ENCODE measurements around the gene RDM1. TPM values are rescaled to one million over a fixed set of nuclear protein-coding genes. Genes with fewer than 3 reads are reported as not detected.
A peak's percentile ranks its signal among the peaks of the same experiment; 100 is the strongest.

RDM1 gene
- total RNA-seq, 1 experiment from 2014 or later, result 11.7 TPM

DNA sequence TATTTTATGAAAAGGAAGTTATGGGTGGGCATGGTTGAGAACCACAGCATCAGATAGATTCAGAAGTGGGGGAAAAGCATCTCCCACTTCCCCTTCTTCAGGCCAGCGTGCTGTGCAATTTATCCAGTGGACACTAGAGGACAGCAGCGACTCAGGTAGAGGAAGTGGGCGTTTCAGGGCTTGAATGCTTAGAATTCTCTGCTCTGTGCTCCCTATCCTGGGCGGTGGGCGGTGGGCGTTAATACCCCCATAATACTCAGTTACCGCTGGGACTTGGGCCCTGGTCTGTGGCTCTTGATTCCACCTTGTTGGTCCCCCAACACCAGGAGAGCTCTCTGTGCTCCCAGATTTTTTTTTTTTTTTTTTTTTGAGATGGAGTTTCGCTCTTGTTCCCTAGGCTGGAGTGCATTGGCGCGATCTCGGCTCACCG, 16.6 kb upstream of the RDM1 start:
- 0 out of 2 replicates have a peak overlapping the region, but pooled peaks have one; percentile 19 for H3K9ac ChIP-seq (ENCODE audit: low read length)
- no peak for TF ChIP-seq CEBPB (IDR thresholded peaks at IDR 0.05; ENCODE audit: low read depth)
- TF ChIP-seq SIN3A (IDR thresholded peaks at IDR 0.05; ENCODE audit: low read depth), result no peak
- TF ChIP-seq FOSL1 (IDR thresholded peaks at IDR 0.05; ENCODE audit: low read depth), result no peak
- TF ChIP-seq, protein P1, sequence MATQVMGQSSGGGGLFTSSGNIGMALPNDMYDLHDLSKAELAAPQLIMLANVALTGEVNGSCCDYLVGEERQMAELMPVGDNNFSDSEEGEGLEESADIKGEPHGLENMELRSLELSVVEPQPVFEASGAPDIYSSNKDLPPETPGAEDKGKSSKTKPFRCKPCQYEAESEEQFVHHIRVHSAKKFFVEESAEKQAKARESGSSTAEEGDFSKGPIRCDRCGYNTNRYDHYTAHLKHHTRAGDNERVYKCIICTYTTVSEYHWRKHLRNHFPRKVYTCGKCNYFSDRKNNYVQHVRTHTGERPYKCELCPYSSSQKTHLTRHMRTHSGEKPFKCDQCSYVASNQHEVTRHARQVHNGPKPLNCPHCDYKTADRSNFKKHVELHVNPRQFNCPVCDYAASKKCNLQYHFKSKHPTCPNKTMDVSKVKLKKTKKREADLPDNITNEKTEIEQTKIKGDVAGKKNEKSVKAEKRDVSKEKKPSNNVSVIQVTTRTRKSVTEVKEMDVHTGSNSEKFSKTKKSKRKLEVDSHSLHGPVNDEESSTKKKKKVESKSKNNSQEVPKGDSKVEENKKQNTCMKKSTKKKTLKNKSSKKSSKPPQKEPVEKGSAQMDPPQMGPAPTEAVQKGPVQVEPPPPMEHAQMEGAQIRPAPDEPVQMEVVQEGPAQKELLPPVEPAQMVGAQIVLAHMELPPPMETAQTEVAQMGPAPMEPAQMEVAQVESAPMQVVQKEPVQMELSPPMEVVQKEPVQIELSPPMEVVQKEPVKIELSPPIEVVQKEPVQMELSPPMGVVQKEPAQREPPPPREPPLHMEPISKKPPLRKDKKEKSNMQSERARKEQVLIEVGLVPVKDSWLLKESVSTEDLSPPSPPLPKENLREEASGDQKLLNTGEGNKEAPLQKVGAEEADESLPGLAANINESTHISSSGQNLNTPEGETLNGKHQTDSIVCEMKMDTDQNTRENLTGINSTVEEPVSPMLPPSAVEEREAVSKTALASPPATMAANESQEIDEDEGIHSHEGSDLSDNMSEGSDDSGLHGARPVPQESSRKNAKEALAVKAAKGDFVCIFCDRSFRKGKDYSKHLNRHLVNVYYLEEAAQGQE (IDR thresholded peaks at IDR 0.05; ENCODE audit: low read depth), result no peak
- TF ChIP-seq, protein P2, sequence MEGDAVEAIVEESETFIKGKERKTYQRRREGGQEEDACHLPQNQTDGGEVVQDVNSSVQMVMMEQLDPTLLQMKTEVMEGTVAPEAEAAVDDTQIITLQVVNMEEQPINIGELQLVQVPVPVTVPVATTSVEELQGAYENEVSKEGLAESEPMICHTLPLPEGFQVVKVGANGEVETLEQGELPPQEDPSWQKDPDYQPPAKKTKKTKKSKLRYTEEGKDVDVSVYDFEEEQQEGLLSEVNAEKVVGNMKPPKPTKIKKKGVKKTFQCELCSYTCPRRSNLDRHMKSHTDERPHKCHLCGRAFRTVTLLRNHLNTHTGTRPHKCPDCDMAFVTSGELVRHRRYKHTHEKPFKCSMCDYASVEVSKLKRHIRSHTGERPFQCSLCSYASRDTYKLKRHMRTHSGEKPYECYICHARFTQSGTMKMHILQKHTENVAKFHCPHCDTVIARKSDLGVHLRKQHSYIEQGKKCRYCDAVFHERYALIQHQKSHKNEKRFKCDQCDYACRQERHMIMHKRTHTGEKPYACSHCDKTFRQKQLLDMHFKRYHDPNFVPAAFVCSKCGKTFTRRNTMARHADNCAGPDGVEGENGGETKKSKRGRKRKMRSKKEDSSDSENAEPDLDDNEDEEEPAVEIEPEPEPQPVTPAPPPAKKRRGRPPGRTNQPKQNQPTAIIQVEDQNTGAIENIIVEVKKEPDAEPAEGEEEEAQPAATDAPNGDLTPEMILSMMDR (IDR thresholded peaks at IDR 0.05 in 2 of 3, conservative IDR thresholded peaks at IDR 0.05 in 1 of 3; ENCODE audit: borderline replicate concordance in 1 of 3, insufficient read depth in 1 of 3, low read depth in 2 of 3, low read length in 2 of 3), result peak; percentile 49 to 86 (median 74); a peak in 5 of 6 replicates
- TF ChIP-seq ELF1 (IDR thresholded peaks at IDR 0.05; ENCODE audit: borderline replicate concordance, low read depth), result peak; percentile 35; the same call in 1 of the 2 replicates
- TF ChIP-seq, protein P3, sequence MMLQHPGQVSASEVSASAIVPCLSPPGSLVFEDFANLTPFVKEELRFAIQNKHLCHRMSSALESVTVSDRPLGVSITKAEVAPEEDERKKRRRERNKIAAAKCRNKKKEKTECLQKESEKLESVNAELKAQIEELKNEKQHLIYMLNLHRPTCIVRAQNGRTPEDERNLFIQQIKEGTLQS (IDR thresholded peaks at IDR 0.05), result no peak
- peak; percentile 50; the same call in 1 of the 2 replicates for TF ChIP-seq EGR1 (IDR thresholded peaks at IDR 0.05; ENCODE audit: low read depth)
- TF ChIP-seq EZH2phosphoT487 (IDR thresholded peaks at IDR 0.05; ENCODE audit: borderline replicate concordance), result no peak
- TF ChIP-seq ZFX (IDR thresholded peaks at IDR 0.05), result no peak
- TF ChIP-seq POLR2AphosphoS5 (IDR thresholded peaks at IDR 0.05; ENCODE audit: low read depth, low read length), result no peak
- TF ChIP-seq SRF (IDR thresholded peaks at IDR 0.05; ENCODE audit: low read depth), result no peak
- peak; percentile 76 for TF ChIP-seq RAD21 (IDR thresholded peaks at IDR 0.05; ENCODE audit: low read depth)
- no peak for TF ChIP-seq TCF7L2 (IDR thresholded peaks at IDR 0.05; ENCODE audit: borderline replicate concordance, extremely low read depth, insufficient read depth, insufficient read length)
- TF ChIP-seq POLR2A (IDR thresholded peaks at IDR 0.05; ENCODE audit: borderline replicate concordance, extremely low read depth, insufficient read depth, insufficient read length), result no peak

More for the DNA sequence above, 16.6 kb upstream of the RDM1 start:
- intact Hi-C loops (cut with micrococcal nuclease), result no loop called here
- ChIA-PET CTCF (interaction anchor here (1.1 to 2.7 kb wide), 2 partner anchors 13 to 202 kb away, joined by 3 to 15 read pairs; no protein-coding TSS in a partner anchor), RAD21 (ENCODE audit: low non-redundant PET in 1 of 2, low total read pairs in 2 of 2, uncharacterized antibody in 2 of 2, unreplicated experiment in 2 of 2) (no interaction called here), POLR2A (no interaction called here)
- Histone ChIP-seq H3K9me3 (ENCODE audit: control insufficient read depth in 1 of 2, insufficient read depth in 1 of 2, low read depth in 1 of 2, low read length in 2 of 2) (no peaks in the 10 kb centered on the region), H3K4me3 (replicated peaks in 1 of 2; ENCODE audit: low read depth in 1 of 2, low read length in 2 of 2) (peak overlapping the region; percentile 34 to 49), H3K79me2 (ENCODE audit: insufficient read depth, low read length) (no peaks in the 10 kb centered on the region), H3K27me3 (ENCODE audit: insufficient read depth, low read length) (no peaks in the 10 kb centered on the region), H3K4me1 (ENCODE audit: control insufficient read depth in 1 of 2, insufficient read depth in 2 of 2, low read length in 2 of 2) (peaks cover 0 to 14% of the 10 kb centered on the region in 2 experiments; a peak in 3 of 4 replicates), H3K9me2 (ENCODE audit: insufficient read depth) (no peaks in the 10 kb centered on the region), H3K36me3 (ENCODE audit: control insufficient read depth in 1 of 2, insufficient read depth in 2 of 2, low read length in 2 of 2) (no peaks in the 10 kb centered on the region), H2AFZ (ENCODE audit: low read depth, low read length, poor library complexity, severe bottlenecking) (peak overlapping the region; percentile 93), H4K20me1 (ENCODE audit: insufficient read depth) (no peaks in the 10 kb centered on the region), H3K27ac (ENCODE audit: low read depth, low read length) (no peak overlapping the region), H3K4me2 (ENCODE audit: low read length) (peak overlapping the region; percentile 67)
- peak; percentile 94 for ATAC-seq
- DNase-seq (ENCODE audit: low read depth, low spot score), result peak; percentile 46
- BruUV-seq (replicated peaks), result no TSS peak
